ENCODE measurements around the gene SFI1. TPM values are rescaled to one million over a fixed set of nuclear protein-coding genes. Genes with fewer than 3 reads are reported as not detected.
"Not testable (repeated sequence)": the region's sequence is repeated elsewhere in the genome, so short reads cannot be mapped to it uniquely, and the experiment has no call there.

Gene SFI1
- total and polyA plus RNA-seq, 5 donors from 2014 or later = 18.6 to 300 (median 33.3) TPM

GRCh38 chr22:31550871-31551370 lies 54.6 kb downstream of the SFI1 start:
- no peak for ATAC-seq (ENCODE audit: low read depth in 2 of 2)
- Histone ChIP-seq H3K9me3 (ENCODE audit: control insufficient read depth in 2 of 2, low read length in 2 of 2) (no peaks in the 10 kb centered on the region), H3K27me3 (ENCODE audit: control insufficient read depth, insufficient read depth, low read length) (no peaks in the 10 kb centered on the region), H3K36me3 (ENCODE audit: control insufficient read depth, insufficient read depth, low read length) (peaks cover 52% of the 10 kb centered on the region), H3K4me1 (ENCODE audit: control insufficient read depth, insufficient read depth, low read length, poor library complexity, severe bottlenecking) (peaks cover 17% of the 10 kb centered on the region), H3K27ac (ENCODE audit: insufficient read depth, low read length, poor library complexity, severe bottlenecking) (no peak overlapping the region), H3K4me3 (ENCODE audit: low read depth, low read length) (no peak overlapping the region)
- peaks cover 28% of the 10 kb centered on the region for H3K36me3 Mint-ChIP-seq
- no peak for DNase-seq
- no peaks in the 10 kb centered on the region for H3K27me3 Mint-ChIP-seq
- peaks cover 13 to 29% (median 19%) of the 10 kb centered on the region in 4 donors for H3K4me1 Mint-ChIP-seq
- peak overlapping the region in 1 of 3 donors; percentile 12 for H3K27ac Mint-ChIP-seq
- no peaks in the 10 kb centered on the region for H3K9me3 Mint-ChIP-seq
- no peak overlapping the region for H3K4me3 Mint-ChIP-seq

DNA sequence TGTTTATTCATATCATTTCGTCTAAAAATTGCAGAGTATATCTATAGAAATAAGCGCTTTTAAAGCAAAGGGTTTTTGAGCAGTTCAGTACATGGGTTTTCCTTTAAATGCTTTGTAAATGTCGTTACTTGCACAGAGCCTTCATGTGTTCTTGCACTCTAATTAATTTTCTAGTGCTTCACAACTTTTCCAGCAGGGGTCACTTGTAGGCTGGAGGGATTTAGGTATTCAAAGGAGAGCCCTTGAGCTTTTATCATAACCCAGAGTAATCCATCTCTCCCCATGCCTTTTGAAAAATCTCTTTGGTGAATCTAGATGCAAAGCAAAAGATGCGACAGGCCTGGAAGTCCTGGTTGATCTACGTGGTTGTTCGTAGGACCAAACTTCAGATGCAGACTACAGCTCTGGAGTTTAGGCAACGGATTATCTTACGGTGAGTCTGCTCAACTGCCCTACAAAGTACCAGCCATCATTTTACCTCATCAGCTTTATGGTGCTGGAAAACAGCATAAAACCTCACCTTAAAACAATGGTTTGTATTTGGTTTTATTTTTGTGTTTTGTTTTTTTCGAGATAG lies 60.4 kb downstream of the SFI1 start:
- DNase-seq = peak in 2 of 3 donors; percentile 39 to 49
- H3K27ac ChIP-seq (ENCODE audit: insufficient read depth, low read length, poor library complexity, severe bottlenecking) = no peak overlapping the region
- H3K27ac Mint-ChIP-seq = peak overlapping the region in 2 of 3 donors; percentile 1 to 11
- peak in 1 of 2 donors; percentile 29 for ATAC-seq (ENCODE audit: low read depth in 2 of 2)
- no peaks in the 10 kb centered on the region for H3K9me3 Mint-ChIP-seq
- no peaks in the 10 kb centered on the region for H3K9me3 ChIP-seq (ENCODE audit: control insufficient read depth in 2 of 2, low read length in 2 of 2)
- H3K36me3 Mint-ChIP-seq = peaks cover 21% of the 10 kb centered on the region
- H3K4me3 ChIP-seq (ENCODE audit: low read depth, low read length) = no peak overlapping the region
- peaks cover 48% of the 10 kb centered on the region for H3K36me3 ChIP-seq (ENCODE audit: control insufficient read depth, insufficient read depth, low read length)
- no peak overlapping the region for H3K4me3 Mint-ChIP-seq
- no peaks in the 10 kb centered on the region for H3K27me3 Mint-ChIP-seq
- no peaks in the 10 kb centered on the region for H3K27me3 ChIP-seq (ENCODE audit: control insufficient read depth, insufficient read depth, low read length)
- H3K4me1 ChIP-seq (ENCODE audit: control insufficient read depth, insufficient read depth, low read length, poor library complexity, severe bottlenecking) = peaks cover 17% of the 10 kb centered on the region
- peaks cover 17 to 28% (median 18%) of the 10 kb centered on the region in 4 donors for H3K4me1 Mint-ChIP-seq

GRCh38 chr22:31558546-31558945 lies 62.2 kb downstream of the SFI1 start:
- H3K36me3 ChIP-seq (ENCODE audit: control insufficient read depth, insufficient read depth, low read length) = peaks cover 57% of the 10 kb centered on the region
- not testable (repeated sequence) for H3K27me3 Mint-ChIP-seq; H3K4me3 ChIP-seq (ENCODE audit: low read depth, low read length); DNase-seq; H3K4me3 Mint-ChIP-seq; H3K27ac Mint-ChIP-seq; H3K9me3 Mint-ChIP-seq; ATAC-seq (ENCODE audit: low read depth in 2 of 2); H3K27ac ChIP-seq (ENCODE audit: insufficient read depth, low read length, poor library complexity, severe bottlenecking); H3K4me1 ChIP-seq (ENCODE audit: control insufficient read depth, insufficient read depth, low read length, poor library complexity, severe bottlenecking); H3K9me3 ChIP-seq (ENCODE audit: control insufficient read depth in 2 of 2, low read length in 2 of 2); H3K27me3 ChIP-seq (ENCODE audit: control insufficient read depth, insufficient read depth, low read length)
- Mint-ChIP-seq H3K4me1 (peaks cover 4 to 11% (median 8%) of the 10 kb centered on the region in 4 donors), H3K36me3 (peaks cover 26% of the 10 kb centered on the region)

DNA sequence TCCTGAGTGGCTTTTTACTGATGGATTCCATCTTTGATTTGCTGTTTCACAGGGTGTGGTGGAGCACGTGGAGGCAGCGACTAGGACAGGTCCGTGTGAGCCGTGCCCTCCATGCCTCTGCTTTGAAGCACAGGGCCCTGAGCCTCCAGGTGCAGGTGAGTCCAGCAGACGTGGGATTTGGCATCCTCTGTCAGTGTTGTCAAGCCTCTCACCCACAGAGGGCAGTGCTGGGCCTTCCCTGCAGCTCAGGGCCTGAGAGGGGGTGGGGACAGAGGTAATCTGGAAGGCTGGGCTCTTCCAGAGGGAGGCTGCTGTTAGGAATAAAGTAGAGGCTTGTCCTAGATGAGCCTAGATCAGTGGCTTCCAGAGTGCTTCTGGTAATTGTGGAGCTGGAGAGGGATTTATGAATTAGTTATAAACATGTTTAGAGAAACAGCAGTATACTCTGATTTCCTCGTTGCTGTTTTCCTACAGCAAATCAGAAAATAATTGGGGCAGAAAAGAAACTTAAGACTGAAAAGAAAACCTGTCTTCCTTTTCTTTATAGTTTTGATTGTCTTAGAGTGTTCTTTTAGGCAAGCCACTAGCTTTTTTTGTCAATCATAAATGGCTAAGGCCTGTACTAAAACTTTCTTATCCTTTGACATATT lies 65.0 kb downstream of the SFI1 start:
- H3K9me3 Mint-ChIP-seq = no peaks in the 10 kb centered on the region
- no peaks in the 10 kb centered on the region for H3K27me3 ChIP-seq (ENCODE audit: control insufficient read depth, insufficient read depth, low read length)
- peaks cover 4 to 12% (median 6%) of the 10 kb centered on the region in 4 donors for H3K4me1 Mint-ChIP-seq
- H3K36me3 ChIP-seq (ENCODE audit: control insufficient read depth, insufficient read depth, low read length) = peaks cover 63% of the 10 kb centered on the region
- no peak overlapping the region for H3K4me3 Mint-ChIP-seq
- H3K4me3 ChIP-seq (ENCODE audit: low read depth, low read length) = no peak overlapping the region
- H3K4me1 ChIP-seq (ENCODE audit: control insufficient read depth, insufficient read depth, low read length, poor library complexity, severe bottlenecking) = no peaks in the 10 kb centered on the region
- H3K9me3 ChIP-seq (ENCODE audit: control insufficient read depth in 2 of 2, low read length in 2 of 2) = no peaks in the 10 kb centered on the region
- H3K27ac Mint-ChIP-seq = peak overlapping the region in 2 of 3 donors; percentile 65 to 76
- peaks cover 36% of the 10 kb centered on the region for H3K36me3 Mint-ChIP-seq
- H3K27me3 Mint-ChIP-seq = no peaks in the 10 kb centered on the region
- ATAC-seq (ENCODE audit: low read depth in 2 of 2) (peak; percentile 66 to 71), DNase-seq (peak; percentile 4 to 59 (median 35))
- no peak overlapping the region for H3K27ac ChIP-seq (ENCODE audit: insufficient read depth, low read length, poor library complexity, severe bottlenecking)

GRCh38 chr22:31561970-31562369 lies 65.6 kb downstream of the SFI1 start:
- H3K27ac ChIP-seq (ENCODE audit: insufficient read depth, low read length, poor library complexity, severe bottlenecking) = no peak overlapping the region
- H3K4me1 Mint-ChIP-seq = peaks cover 0 to 10% (median 6%) of the 10 kb centered on the region in 4 donors
- H3K27ac Mint-ChIP-seq = no peak overlapping the region
- H3K27me3 ChIP-seq (ENCODE audit: control insufficient read depth, insufficient read depth, low read length) = no peaks in the 10 kb centered on the region
- DNase-seq = no peak
- no peak overlapping the region for H3K4me3 ChIP-seq (ENCODE audit: low read depth, low read length)
- no peak overlapping the region for H3K4me3 Mint-ChIP-seq
- H3K27me3 Mint-ChIP-seq = no peaks in the 10 kb centered on the region
- no peaks in the 10 kb centered on the region for H3K9me3 ChIP-seq (ENCODE audit: control insufficient read depth in 2 of 2, low read length in 2 of 2)
- ATAC-seq (ENCODE audit: low read depth in 2 of 2) = no peak
- H3K36me3 Mint-ChIP-seq = peaks cover 38% of the 10 kb centered on the region
- no peaks in the 10 kb centered on the region for H3K4me1 ChIP-seq (ENCODE audit: control insufficient read depth, insufficient read depth, low read length, poor library complexity, severe bottlenecking)
- peaks cover 61% of the 10 kb centered on the region for H3K36me3 ChIP-seq (ENCODE audit: control insufficient read depth, insufficient read depth, low read length)
- H3K9me3 Mint-ChIP-seq = no peaks in the 10 kb centered on the region

- H3K4me3 ChIP-seq (ENCODE audit: low read depth, low read length) = no peak overlapping the region
- H3K4me3 Mint-ChIP-seq = no peak overlapping the region
- ATAC-seq (ENCODE audit: low read depth in 2 of 2) = no peak
- H3K9me3 ChIP-seq (ENCODE audit: control insufficient read depth in 2 of 2, low read length in 2 of 2) = no peaks in the 10 kb centered on the region
- H3K4me1 Mint-ChIP-seq = peaks cover 0 to 6% (median 5%) of the 10 kb centered on the region in 4 donors
- no peak overlapping the region for H3K27ac ChIP-seq (ENCODE audit: insufficient read depth, low read length, poor library complexity, severe bottlenecking)
- no peaks in the 10 kb centered on the region for H3K27me3 Mint-ChIP-seq
- peaks cover 38% of the 10 kb centered on the region for H3K36me3 Mint-ChIP-seq
- no peaks in the 10 kb centered on the region for H3K4me1 ChIP-seq (ENCODE audit: control insufficient read depth, insufficient read depth, low read length, poor library complexity, severe bottlenecking)
- H3K9me3 Mint-ChIP-seq = peaks cover 0 to 1% (median 0%) of the 10 kb centered on the region in 7 donors
- peaks cover 50% of the 10 kb centered on the region for H3K36me3 ChIP-seq (ENCODE audit: control insufficient read depth, insufficient read depth, low read length)
- no peaks in the 10 kb centered on the region for H3K27me3 ChIP-seq (ENCODE audit: control insufficient read depth, insufficient read depth, low read length)
- no peak for DNase-seq
- peak overlapping the region in 1 of 3 donors; percentile 57 for H3K27ac Mint-ChIP-seq
These were observed 70.1 kb downstream of the SFI1 start for GRCh38 chr22:31566484-31566883.

- H3K27ac Mint-ChIP-seq = peak overlapping the region in 1 of 3 donors; percentile 62
- ATAC-seq (ENCODE audit: low read depth in 2 of 2) (no peak), DNase-seq (no peak)
- peaks cover 0 to 8% (median 5%) of the 10 kb centered on the region in 4 donors for H3K4me1 Mint-ChIP-seq
- no peaks in the 10 kb centered on the region for H3K9me3 ChIP-seq (ENCODE audit: control insufficient read depth in 2 of 2, low read length in 2 of 2)
- H3K36me3 ChIP-seq (ENCODE audit: control insufficient read depth, insufficient read depth, low read length) = peaks cover 50% of the 10 kb centered on the region
- no peaks in the 10 kb centered on the region for H3K27me3 ChIP-seq (ENCODE audit: control insufficient read depth, insufficient read depth, low read length)
- H3K4me3 Mint-ChIP-seq = no peak overlapping the region
- H3K4me1 ChIP-seq (ENCODE audit: control insufficient read depth, insufficient read depth, low read length, poor library complexity, severe bottlenecking) = no peaks in the 10 kb centered on the region
- H3K4me3 ChIP-seq (ENCODE audit: low read depth, low read length) = no peak overlapping the region
- peaks cover 0 to 1% (median 0%) of the 10 kb centered on the region in 7 donors for H3K9me3 Mint-ChIP-seq
- H3K27me3 Mint-ChIP-seq = no peaks in the 10 kb centered on the region
- peaks cover 39% of the 10 kb centered on the region for H3K36me3 Mint-ChIP-seq
- H3K27ac ChIP-seq (ENCODE audit: insufficient read depth, low read length, poor library complexity, severe bottlenecking) = no peak overlapping the region
These were observed 70.9 kb downstream of the SFI1 start for GRCh38 chr22:31567196-31567595.

Data from CD4-positive, CD25-positive, alpha-beta regulatory T cell (primary cell).